ENCODE data around the gene EXOC4.

The EXOC4 gene

DNA sequence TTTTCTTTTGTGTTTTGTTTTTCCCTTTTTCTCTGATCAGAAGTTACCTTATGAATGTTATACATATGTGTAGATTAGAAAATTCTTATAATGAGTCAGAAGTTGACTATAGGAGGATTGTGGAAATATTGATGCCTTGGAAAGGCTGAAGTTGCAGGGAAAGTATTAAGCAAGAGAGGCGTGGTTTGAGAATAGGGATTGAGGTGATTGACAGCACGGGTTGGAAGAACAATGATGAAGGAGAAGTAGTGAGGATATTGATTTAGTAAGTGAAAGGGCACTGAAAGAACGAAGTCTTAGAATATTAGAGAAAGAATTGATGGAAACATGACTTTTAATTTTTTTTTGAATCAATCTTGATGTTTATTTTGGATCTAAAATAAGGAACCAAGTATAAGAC, 176.0 kb downstream of the EXOC4 start:
- no peak for DNase-seq (ENCODE audit: low spot score)

DNA sequence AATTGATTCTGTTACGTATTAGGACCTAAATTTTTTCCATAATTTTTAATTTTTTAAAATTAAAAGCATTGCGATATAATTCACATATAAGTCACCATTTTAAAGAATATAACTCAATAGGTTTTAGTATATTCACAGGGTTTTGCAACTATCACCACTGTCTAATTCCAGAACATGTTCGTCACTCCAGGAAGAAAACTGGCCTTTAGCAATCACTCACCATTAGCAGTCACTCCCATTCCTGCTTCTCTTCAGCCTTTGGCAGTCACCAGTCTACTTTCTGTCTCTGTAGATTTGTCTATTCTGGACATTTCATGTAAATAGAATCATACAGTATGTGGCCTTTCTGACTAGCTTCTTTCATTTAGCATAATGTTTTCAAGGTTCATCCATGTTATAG, 176.5 kb downstream of the EXOC4 start:
- DNase-seq (ENCODE audit: low spot score), result no peak

GRCh38 chr7:133431134-133431724, 178.4 kb downstream of the EXOC4 start:
- DNase-seq (ENCODE audit: low spot score), result no peak

GRCh38 chr7:133433165-133433812, 180.4 kb downstream of the EXOC4 start:
- no peak for DNase-seq (ENCODE audit: low spot score)

DNA sequence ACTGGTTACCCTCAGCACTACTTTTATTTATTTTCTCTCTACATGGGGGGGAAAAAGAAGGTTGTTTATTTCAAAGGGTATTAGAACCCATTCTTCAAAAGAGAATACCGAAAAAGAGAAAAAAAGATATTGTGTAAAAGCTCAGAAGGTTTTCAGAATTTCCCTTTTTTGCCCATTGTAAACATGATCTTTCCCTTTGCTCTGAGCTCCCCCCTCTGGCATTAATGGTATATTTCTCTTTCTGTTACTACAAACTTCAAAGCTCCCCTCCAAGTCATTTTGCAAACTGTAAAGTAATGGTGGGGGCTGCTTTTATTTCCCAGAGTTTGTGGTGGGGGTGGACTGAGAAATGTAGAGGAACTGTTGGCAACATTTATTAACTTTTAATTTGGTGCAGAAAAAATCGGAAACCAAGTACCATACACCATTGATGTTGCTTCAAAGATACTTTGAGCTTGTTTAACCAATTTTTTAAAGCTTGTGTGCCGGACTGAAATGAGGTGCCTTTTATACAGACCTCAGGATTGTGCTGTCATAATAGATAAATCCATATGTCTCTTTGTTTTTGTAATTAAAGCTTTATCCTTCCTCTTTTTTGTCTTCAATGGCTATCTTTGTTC, 181.5 kb downstream of the EXOC4 start:
- peak; percentile 81 for DNase-seq (ENCODE audit: low spot score)

GRCh38 chr7:133436014-133436428, 183.1 kb downstream of the EXOC4 start:
- DNase-seq (ENCODE audit: low spot score), result no peak

DNA sequence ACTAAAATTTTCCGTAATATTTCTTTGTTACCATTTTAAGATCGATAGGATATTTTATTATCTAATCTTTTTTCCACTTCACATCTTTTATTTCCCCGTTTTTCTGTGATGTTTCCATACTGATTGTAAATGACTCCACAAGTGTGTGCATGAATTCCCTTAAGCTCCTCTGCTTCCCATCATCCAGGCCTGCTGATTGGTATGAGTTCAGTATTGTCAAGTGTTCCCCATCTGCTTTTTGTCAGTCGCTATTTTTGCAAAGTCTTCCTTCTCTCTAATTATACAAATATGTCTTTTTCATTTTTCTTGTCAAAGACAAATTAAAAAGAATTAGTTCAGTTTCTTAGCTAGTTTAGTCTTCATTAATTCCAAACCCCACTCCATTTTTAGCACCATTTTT, 184.7 kb downstream of the EXOC4 start:
- DNase-seq (ENCODE audit: low spot score), result no peak

DNA sequence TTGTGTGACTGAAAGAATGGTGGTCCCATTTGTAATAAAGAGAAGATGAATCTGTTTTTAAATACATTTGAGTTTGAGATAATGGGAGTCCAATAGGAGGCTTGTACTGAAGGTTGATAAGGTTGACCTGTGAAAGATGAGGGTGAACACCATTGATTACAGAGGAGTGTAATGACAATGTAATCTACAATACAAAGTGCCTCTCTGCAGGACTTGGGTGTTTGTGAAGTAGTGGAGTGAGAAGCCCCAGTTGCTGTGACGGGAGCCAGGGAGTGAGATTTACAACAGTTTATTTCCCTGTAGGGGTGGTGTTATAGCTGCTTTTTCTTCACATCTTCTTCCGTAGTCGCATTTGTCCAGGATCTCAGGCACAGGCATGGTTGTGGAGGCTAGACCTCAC, 189.9 kb downstream of the EXOC4 start:
- no peak for DNase-seq (ENCODE audit: low spot score)

- DNase-seq (ENCODE audit: low spot score), result no peak
These were observed 192.7 kb downstream of the EXOC4 start for GRCh38 chr7:133445617-133446016.

GRCh38 chr7:133448012-133448411, 195.1 kb downstream of the EXOC4 start:
- DNase-seq (ENCODE audit: low spot score), result no peak

- DNase-seq (ENCODE audit: low spot score), result no peak
These were observed 199.7 kb downstream of the EXOC4 start for GRCh38 chr7:133452577-133452976.

DNA sequence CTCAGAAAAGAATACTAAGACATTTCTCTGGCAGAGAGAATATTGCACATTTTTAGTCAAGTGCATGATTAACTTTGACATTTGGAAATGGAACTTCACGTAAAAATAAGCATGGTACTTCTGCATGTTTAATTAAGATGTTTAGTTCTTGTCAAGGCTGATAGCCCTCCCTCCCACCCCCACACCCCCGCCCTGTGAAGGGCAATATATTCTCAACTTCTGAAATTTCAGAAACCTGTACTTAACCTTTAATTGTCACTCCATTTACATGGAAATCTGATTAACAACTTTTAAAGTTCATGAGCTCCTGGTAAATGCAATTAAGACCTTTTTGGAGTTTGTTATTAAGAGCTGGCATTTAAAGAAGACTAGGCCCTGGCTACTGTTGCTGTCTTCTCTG, 205.8 kb downstream of the EXOC4 start:
- no peak for DNase-seq (ENCODE audit: low spot score)

GRCh38 chr7:133461421-133461820, 208.5 kb downstream of the EXOC4 start:
- no peak for DNase-seq (ENCODE audit: low spot score)

- no peak for DNase-seq (ENCODE audit: low spot score)
These were observed 222.8 kb downstream of the EXOC4 start for GRCh38 chr7:133475655-133476054.

GRCh38 chr7:133477791-133478190, 224.9 kb downstream of the EXOC4 start:
- DNase-seq (ENCODE audit: low spot score), result no peak

- DNase-seq (ENCODE audit: low spot score), result no peak
These were observed 225.8 kb downstream of the EXOC4 start for GRCh38 chr7:133478591-133479135.

- no peak for DNase-seq (ENCODE audit: low spot score)
These were observed 226.7 kb downstream of the EXOC4 start for GRCh38 chr7:133479456-133480065.

- no peak for DNase-seq (ENCODE audit: low spot score)
These were observed 228.0 kb downstream of the EXOC4 start for GRCh38 chr7:133480868-133481267.

GRCh38 chr7:133481676-133482075, 228.8 kb downstream of the EXOC4 start:
- DNase-seq (ENCODE audit: low spot score), result peak; percentile 81

GRCh38 chr7:133482599-133482998, 229.7 kb downstream of the EXOC4 start:
- no peak for DNase-seq (ENCODE audit: low spot score)

DNA sequence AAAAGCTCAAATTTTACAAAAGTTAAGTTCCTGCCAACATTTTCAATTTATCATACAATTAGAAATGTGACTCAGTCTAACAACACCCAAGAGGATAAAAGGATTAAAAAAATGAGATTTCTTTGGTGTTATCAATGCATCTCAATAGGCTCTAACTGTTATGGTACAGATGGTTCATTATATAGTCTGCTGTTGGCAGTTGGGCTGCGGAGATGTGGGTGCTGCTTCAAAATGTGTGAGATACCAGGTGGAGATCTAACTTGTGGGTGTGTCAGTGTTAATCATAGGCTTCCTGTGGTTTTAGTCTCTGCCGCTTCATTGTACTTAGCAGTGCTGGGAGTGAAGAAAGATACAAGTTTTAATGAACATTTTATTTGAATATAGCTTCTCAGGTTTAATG, 231.2 kb downstream of the EXOC4 start:
- DNase-seq (ENCODE audit: low spot score), result no peak

DNA sequence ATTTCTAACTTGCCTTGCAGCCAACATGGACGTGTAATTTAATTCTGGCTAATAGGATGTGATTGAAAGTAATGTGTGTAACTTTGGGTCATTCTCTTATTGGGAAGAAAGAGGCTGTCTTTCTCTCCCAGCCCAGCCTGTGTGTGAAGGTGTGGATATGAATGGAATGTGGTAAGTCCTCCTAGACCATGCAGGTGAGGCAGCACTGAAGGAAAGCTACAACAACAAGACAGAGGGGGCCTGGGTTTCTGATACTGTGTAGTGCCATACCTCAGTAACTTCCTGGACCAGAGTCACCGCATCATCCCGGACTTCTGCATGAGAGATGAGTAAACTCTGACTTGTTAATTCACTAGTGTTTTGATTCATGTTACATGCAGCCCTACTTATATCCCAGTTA, 237.0 kb downstream of the EXOC4 start:
- no peak for DNase-seq (ENCODE audit: low spot score)

- no peak for DNase-seq (ENCODE audit: low spot score)
These were observed 238.4 kb downstream of the EXOC4 start for GRCh38 chr7:133491201-133491691.

Data from COLO829 (cell line).